MM.1S (cell line): ENCODE measurements around the gene TMED8.

Source experiments
- DNase-seq: peaks from one replicate; pipeline ENCODE4 v3.0.0-alpha.2; 2015
- H2AFZ ChIP-seq: fragments of 300-600 bp; sonication (generic); 2 replicates; pipeline ENCODE4 v1.6.0; 2016; ENCODE audit warnings: antibody characterized with exemption, low read length
- H3F3A ChIP-seq: fragments of 300-600 bp; sonication (generic); 2 replicates; pipeline ENCODE4 v1.6.1; 2016; ENCODE audit warnings: mild to moderate bottlenecking, antibody characterized with exemption, low read length, moderate library complexity, mixed read lengths; ENCODE audit not compliant: insufficient read depth
- H3K27ac ChIP-seq: fragments of 300-600 bp; sonication (generic); 2 replicates; pipeline ENCODE4 v1.5.1; 2016; ENCODE audit warnings: mild to moderate bottlenecking, low read length
- H3K27me3 ChIP-seq: fragments of 300-600 bp; sonication (generic); replicated peaks from 2 replicates; pipeline ENCODE4 v1.6.0; 2016; ENCODE audit warnings: low read length; ENCODE audit not compliant: insufficient read depth
- H3K36me3 ChIP-seq: fragments of 300-600 bp; sonication (generic); replicated peaks from 2 replicates; pipeline ENCODE4 v1.6.1; 2016; ENCODE audit warnings: mild to moderate bottlenecking, low read length, mixed read lengths; ENCODE audit not compliant: insufficient read depth
- H3K4me1 ChIP-seq: fragments of 300-600 bp; sonication (generic); 2 replicates; pipeline ENCODE4 v1.6.1; 2016; ENCODE audit warnings: low read length, mixed read lengths
- H3K4me2 ChIP-seq: fragments of 300-600 bp; sonication (generic); 2 replicates; pipeline ENCODE4 v1.6.0; 2016; ENCODE audit warnings: low read depth, low read length
- H3K4me3 ChIP-seq: fragments of 300-600 bp; sonication (generic); 2 replicates; pipeline ENCODE4 v1.5.1; 2016; ENCODE audit warnings: low read length, mixed read lengths
- H3K79me2 ChIP-seq: fragments of 300-600 bp; sonication (generic); 2 replicates; pipeline ENCODE4 v1.6.1; 2016; ENCODE audit warnings: mixed run types, low read length, mixed read lengths
- H3K9ac ChIP-seq: fragments of 300-600 bp; sonication (generic); 2 replicates; pipeline ENCODE4 v1.6.1; 2016; ENCODE audit warnings: low read length, mixed read lengths
- H3K9me2 ChIP-seq: fragments of 300-600 bp; sonication (generic); replicated peaks from 2 replicates; pipeline ENCODE4 v1.6.1; 2016; ENCODE audit warnings: mild to moderate bottlenecking, low read length, mixed read lengths; ENCODE audit not compliant: insufficient read depth
- H3K9me3 ChIP-seq: fragments of 300-600 bp; sonication (generic); replicated peaks from 2 replicates; pipeline ENCODE4 v1.6.1; 2016; ENCODE audit warnings: mild to moderate bottlenecking, low read length, mixed read lengths; ENCODE audit not compliant: insufficient read depth
- H4K20me1 ChIP-seq: fragments of 300-600 bp; sonication (generic); 2 replicates; pipeline ENCODE4 v1.6.1; 2016; ENCODE audit warnings: mild to moderate bottlenecking, low read length, moderate library complexity, mixed read lengths; ENCODE audit not compliant: insufficient read depth
- CTCF ChIP-seq: fragments of 300-600 bp; sonication (generic); IDR thresholded peaks from 2 replicates; pipeline ENCODE4 v1.5.1; 2016; ENCODE audit warnings: antibody characterized with exemption, low read length, mixed read lengths
- EZH2 ChIP-seq: fragments of 300-600 bp; sonication (generic); optimal IDR thresholded peaks from 2 replicates; pipeline ENCODE3; 2017; ENCODE audit warnings: low read depth, mild to moderate bottlenecking, antibody characterized with exemption, low read length, mixed read lengths
- EZH2phosphoT487 ChIP-seq: fragments of 300-600 bp; sonication (generic); IDR thresholded peaks from 2 replicates; pipeline ENCODE4 v1.6.1; 2018; ENCODE audit warnings: antibody characterized with exemption, low read length

The TMED8 gene

DNA sequence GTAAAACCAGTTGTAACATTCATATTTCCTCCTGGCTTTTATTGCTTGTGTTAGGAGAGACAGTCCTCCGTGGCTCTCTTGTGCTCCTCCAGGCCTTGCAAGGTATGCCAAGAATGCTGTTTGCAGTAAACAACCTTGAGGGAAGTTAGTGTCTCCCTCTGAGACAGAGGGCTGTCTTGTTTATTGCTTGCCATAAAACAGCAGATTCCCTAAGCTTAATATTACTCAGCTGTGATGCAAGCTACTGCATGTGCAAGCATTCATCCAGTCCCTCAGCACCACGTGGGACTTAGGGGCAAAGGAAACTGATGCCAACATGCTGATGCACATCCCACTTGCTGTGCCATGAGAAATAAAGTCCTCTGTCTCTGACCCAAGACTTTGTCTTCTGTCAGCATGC lies 62.9 kb downstream of the TMED8 start:
- H3K9me2 ChIP-seq: no peaks in the 10 kb centered on the region
- DNase-seq: no peak
- H3K4me3 ChIP-seq: no peak overlapping the region
- no peaks in the 10 kb centered on the region for H4K20me1 ChIP-seq
- H3K4me1 ChIP-seq: peaks cover 5% of the 10 kb centered on the region; the same call in 1 of the 2 replicates
- TF ChIP-seq CTCF: no peak
- no peak for TF ChIP-seq EZH2
- no peak for TF ChIP-seq EZH2phosphoT487
- H3K9me3 ChIP-seq: no peaks in the 10 kb centered on the region
- H3K27me3 ChIP-seq: no peaks in the 10 kb centered on the region
- H3F3A ChIP-seq: no peaks in the 10 kb centered on the region
- no peak overlapping the region for H3K9ac ChIP-seq
- H3K79me2 ChIP-seq: peaks cover 1% of the 10 kb centered on the region; the same call in 1 of the 2 replicates
- no peak overlapping the region for H2AFZ ChIP-seq
- no peaks in the 10 kb centered on the region for H3K36me3 ChIP-seq
- no peak overlapping the region for H3K4me2 ChIP-seq
- no peak overlapping the region for H3K27ac ChIP-seq

DNA sequence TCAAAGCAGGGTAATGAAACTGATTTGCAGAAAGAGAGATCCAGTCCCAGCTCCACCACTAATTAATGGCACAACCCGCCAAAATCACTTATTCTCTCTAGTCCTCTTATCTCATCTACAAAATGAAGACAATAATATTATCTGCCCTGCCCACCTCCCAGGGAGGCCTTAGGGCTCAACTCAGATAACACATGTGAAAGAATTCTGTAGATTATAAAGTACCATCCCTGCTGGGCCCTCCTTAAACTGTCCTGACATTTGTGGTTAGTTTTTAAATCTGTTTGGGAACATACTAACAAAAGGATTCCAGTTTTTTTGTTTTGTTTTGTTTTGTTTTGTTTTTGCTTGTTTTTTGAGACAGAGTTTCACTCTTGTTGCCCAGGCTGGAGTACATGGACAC lies 63.5 kb downstream of the TMED8 start:
- H2AFZ ChIP-seq: no peak overlapping the region
- no peak overlapping the region for H3K4me2 ChIP-seq
- peak; percentile 40 for DNase-seq
- H3K4me3 ChIP-seq: no peak overlapping the region
- no peaks in the 10 kb centered on the region for H3K27me3 ChIP-seq
- no peak overlapping the region for H3K27ac ChIP-seq
- H3K4me1 ChIP-seq: peaks cover 5% of the 10 kb centered on the region; the same call in 1 of the 2 replicates
- no peak overlapping the region for H3K9ac ChIP-seq
- no peaks in the 10 kb centered on the region for H3K79me2 ChIP-seq
- H3F3A ChIP-seq: no peaks in the 10 kb centered on the region
- no peaks in the 10 kb centered on the region for H3K9me2 ChIP-seq
- H3K9me3 ChIP-seq: no peaks in the 10 kb centered on the region
- H4K20me1 ChIP-seq: no peaks in the 10 kb centered on the region
- H3K36me3 ChIP-seq: no peaks in the 10 kb centered on the region
- TF ChIP-seq EZH2 (no peak), CTCF (no peak), EZH2phosphoT487 (no peak)

GRCh38 chr14:77311217-77311616 lies 65.7 kb downstream of the TMED8 start:
- H3K9me3 ChIP-seq: no peaks in the 10 kb centered on the region
- no peaks in the 10 kb centered on the region for H3K27me3 ChIP-seq
- H2AFZ ChIP-seq: no peak overlapping the region
- H3K4me2 ChIP-seq: no peak overlapping the region
- no peaks in the 10 kb centered on the region for H4K20me1 ChIP-seq
- H3K9ac ChIP-seq: no peak overlapping the region
- H3K4me3 ChIP-seq: no peak overlapping the region
- H3K27ac ChIP-seq: no peak overlapping the region
- no peaks in the 10 kb centered on the region for H3K36me3 ChIP-seq
- H3F3A ChIP-seq: no peaks in the 10 kb centered on the region
- no peaks in the 10 kb centered on the region for H3K79me2 ChIP-seq
- peaks cover 5% of the 10 kb centered on the region; the same call in 1 of the 2 replicates for H3K4me1 ChIP-seq
- DNase-seq: no peak
- no peaks in the 10 kb centered on the region for H3K9me2 ChIP-seq
- TF ChIP-seq EZH2: no peak
- TF ChIP-seq CTCF: no peak
- TF ChIP-seq EZH2phosphoT487: no peak

DNA sequence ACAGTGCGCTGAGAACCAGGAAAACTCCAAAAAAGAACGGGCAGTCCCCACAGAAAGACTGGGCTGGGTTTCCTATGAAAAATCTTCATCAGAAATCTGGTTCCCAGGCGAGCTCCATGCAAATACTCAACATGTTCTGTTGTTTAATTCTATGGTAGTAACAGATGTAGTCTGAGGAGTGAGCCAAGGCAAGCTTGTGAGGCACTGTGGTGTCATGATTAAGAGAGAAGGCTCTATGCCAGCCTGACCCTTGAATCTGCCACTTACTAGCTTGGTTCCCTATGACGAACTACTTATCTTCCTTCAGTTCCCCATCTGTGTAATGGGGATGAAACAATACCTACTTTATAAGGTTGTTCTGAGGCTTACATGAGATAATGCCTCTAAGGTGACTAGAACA lies 66.9 kb downstream of the TMED8 start:
- H3K27ac ChIP-seq: no peak overlapping the region
- peaks cover 5% of the 10 kb centered on the region; the same call in 1 of the 2 replicates for H3K4me1 ChIP-seq
- no peak overlapping the region for H2AFZ ChIP-seq
- TF ChIP-seq EZH2 (no peak), EZH2phosphoT487 (no peak), CTCF (no peak)
- H3F3A ChIP-seq: no peaks in the 10 kb centered on the region
- H3K9me2 ChIP-seq: no peaks in the 10 kb centered on the region
- no peak for DNase-seq
- no peaks in the 10 kb centered on the region for H3K79me2 ChIP-seq
- no peak overlapping the region for H3K4me2 ChIP-seq
- H3K9ac ChIP-seq: no peak overlapping the region
- no peak overlapping the region for H3K4me3 ChIP-seq
- H3K36me3 ChIP-seq: no peaks in the 10 kb centered on the region
- no peaks in the 10 kb centered on the region for H3K9me3 ChIP-seq
- no peaks in the 10 kb centered on the region for H3K27me3 ChIP-seq
- no peaks in the 10 kb centered on the region for H4K20me1 ChIP-seq
